ENCODE data around the gene MIPOL1. TPM values are rescaled to one million over a fixed set of nuclear protein-coding genes. Genes with fewer than 3 reads are reported as not detected.
"Not testable (repeated sequence)": the region's sequence is repeated elsewhere in the genome, so short reads cannot be mapped to it uniquely, and the experiment has no call there.

MIPOL1 gene
- total and polyA plus RNA-seq, 12 donors = 1.1 to 9.2 (median 5.4) TPM

DNA sequence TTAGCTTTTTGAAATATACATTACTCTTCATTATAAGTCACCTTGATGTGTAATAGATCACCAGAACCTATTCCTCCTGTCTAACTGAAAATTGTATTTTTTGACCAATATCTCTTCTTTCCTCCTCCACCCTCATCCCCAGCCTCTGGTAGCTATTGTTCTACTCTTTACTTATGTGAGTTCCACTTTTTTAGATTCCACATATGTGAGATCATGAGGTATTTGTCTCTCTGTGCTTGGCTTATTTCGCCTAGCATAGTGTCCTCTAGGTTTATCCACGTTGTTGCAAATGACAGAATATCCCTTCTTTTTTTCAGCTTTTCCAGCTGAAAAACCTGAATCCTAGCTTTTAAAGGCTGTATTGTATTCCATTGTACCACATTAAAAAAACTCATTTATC lies 82.1 kb downstream of the MIPOL1 start:
- Histone ChIP-seq H3K4me1 (no peaks in the 10 kb centered on the region), H3K27ac (no peak overlapping the region), H3K9me3 (no peaks in the 10 kb centered on the region), H3K36me3 (peaks cover 0 to 3% (median 0%) of the 10 kb centered on the region in 9 donors), H3K4me3 (no peak overlapping the region), H3K27me3 (no peaks in the 10 kb centered on the region)
- TF ChIP-seq, protein P1, sequence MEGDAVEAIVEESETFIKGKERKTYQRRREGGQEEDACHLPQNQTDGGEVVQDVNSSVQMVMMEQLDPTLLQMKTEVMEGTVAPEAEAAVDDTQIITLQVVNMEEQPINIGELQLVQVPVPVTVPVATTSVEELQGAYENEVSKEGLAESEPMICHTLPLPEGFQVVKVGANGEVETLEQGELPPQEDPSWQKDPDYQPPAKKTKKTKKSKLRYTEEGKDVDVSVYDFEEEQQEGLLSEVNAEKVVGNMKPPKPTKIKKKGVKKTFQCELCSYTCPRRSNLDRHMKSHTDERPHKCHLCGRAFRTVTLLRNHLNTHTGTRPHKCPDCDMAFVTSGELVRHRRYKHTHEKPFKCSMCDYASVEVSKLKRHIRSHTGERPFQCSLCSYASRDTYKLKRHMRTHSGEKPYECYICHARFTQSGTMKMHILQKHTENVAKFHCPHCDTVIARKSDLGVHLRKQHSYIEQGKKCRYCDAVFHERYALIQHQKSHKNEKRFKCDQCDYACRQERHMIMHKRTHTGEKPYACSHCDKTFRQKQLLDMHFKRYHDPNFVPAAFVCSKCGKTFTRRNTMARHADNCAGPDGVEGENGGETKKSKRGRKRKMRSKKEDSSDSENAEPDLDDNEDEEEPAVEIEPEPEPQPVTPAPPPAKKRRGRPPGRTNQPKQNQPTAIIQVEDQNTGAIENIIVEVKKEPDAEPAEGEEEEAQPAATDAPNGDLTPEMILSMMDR (IDR thresholded peaks at IDR 0.05) = no peak
- no peak for DNase-seq
- 95% methylated on average over 2 of the region's 2 CpGs for WGBS, 2 donors
- intact Hi-C loops (cut with DNase I) = loop anchor here in 1 of 10 donors (10.0 kb wide), 1 partner anchor 245 kb away; no protein-coding TSS in a partner anchor
- no peak for ATAC-seq

DNA sequence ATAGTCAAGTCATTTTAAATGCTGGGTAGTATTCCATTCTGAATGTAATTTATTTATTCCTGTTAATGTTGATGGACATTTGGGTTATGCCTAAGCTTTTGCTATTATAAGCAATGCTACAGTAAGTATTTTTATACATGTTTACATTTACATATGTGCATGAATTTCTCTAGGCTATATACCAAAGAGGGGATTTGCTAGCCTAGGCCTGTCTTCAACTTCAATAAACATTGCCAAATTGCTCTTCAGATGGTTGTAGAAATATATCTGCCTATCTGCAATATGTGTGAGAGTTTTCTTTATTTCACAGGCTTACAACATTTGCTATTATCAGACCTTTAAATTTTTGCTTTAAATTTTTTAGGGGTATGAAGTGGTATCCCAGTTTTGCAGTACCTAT lies 87.0 kb downstream of the MIPOL1 start:
- H3K9me3 ChIP-seq = no peaks in the 10 kb centered on the region
- H3K4me1 ChIP-seq = no peaks in the 10 kb centered on the region
- TF ChIP-seq, protein P1 (IDR thresholded peaks at IDR 0.05) = no peak
- ATAC-seq (no peak), DNase-seq (no peak)
- H3K27ac ChIP-seq = no peak overlapping the region
- no peak overlapping the region for H3K4me3 ChIP-seq
- intact Hi-C loops (cut with DNase I) = loop anchor here in 1 of 10 donors (10.0 kb wide), 1 partner anchor 240 kb away; no protein-coding TSS in a partner anchor
- H3K27me3 ChIP-seq = no peaks in the 10 kb centered on the region
- peaks cover 0 to 24% (median 3%) of the 10 kb centered on the region in 9 donors for H3K36me3 ChIP-seq

DNA sequence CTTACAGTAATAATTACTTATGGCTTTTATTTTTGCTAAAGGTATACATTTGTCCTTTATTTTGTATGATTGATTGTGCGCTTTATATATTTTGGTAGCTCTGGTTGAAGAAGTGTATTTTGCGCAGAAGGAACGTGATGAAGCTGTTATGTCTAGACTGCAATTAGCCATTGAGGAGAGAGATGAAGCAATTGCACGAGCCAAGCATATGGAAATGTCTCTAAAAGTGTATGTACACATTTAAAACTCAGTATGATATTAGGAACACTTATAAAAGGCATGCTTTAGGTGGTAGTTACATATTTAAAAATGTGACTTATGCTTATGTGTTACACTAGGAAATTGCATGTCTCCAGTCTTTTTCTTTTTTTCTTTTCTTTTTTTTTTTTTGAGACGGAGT lies 87.5 kb downstream of the MIPOL1 start:
- ATAC-seq = no peak
- H3K36me3 ChIP-seq = peaks cover 0 to 29% (median 3%) of the 10 kb centered on the region in 9 donors
- no peaks in the 10 kb centered on the region for H3K9me3 ChIP-seq
- WGBS, 2 donors = 92% methylated on average over 5 of the region's 5 CpGs
- intact Hi-C loops (cut with DNase I) = loop anchor here in 1 of 10 donors (10.0 kb wide), 1 partner anchor 240 kb away; no protein-coding TSS in a partner anchor
- H3K4me3 ChIP-seq = no peak overlapping the region
- TF ChIP-seq, protein P1 (IDR thresholded peaks at IDR 0.05) = no peak
- DNase-seq = no peak
- H3K4me1 ChIP-seq = no peaks in the 10 kb centered on the region
- no peak overlapping the region for H3K27ac ChIP-seq
- no peaks in the 10 kb centered on the region for H3K27me3 ChIP-seq

DNA sequence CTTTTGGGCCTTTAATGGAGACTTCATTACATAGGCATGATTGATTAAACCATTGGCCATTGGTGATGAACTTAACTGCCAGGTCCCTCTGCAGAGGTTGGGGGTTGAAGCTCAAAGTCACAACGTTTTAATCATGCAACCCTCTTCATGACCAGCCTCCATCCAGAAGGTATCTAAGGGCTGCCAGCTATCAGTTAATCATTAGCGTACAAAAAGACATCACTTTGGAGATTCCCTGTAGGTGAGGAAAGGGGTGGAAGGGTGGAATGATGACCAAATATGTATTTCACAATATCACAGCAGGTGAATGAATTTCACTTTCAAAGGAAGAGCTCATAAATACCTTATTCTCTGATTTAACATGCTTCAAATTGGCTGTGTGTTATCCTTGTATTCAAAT lies 92.0 kb downstream of the MIPOL1 start:
- TF ChIP-seq, protein P1 (IDR thresholded peaks at IDR 0.05) = no peak
- 33 to 55% methylated on average over 2 of the region's 2 CpGs for WGBS, 2 donors
- Histone ChIP-seq H3K27me3 (no peaks in the 10 kb centered on the region), H3K27ac (no peak overlapping the region), H3K4me1 (no peaks in the 10 kb centered on the region), H3K36me3 (peaks cover 0 to 42% (median 0%) of the 10 kb centered on the region in 9 donors), H3K9me3 (peaks cover 0 to 15% (median 0%) of the 10 kb centered on the region in 11 donors), H3K4me3 (no peak overlapping the region)
- ATAC-seq (no peak), DNase-seq (no peak)
- intact Hi-C loops (cut with DNase I) = loop anchor here in 1 of 10 donors (10.0 kb wide), 1 partner anchor 235 kb away; no protein-coding TSS in a partner anchor

DNA sequence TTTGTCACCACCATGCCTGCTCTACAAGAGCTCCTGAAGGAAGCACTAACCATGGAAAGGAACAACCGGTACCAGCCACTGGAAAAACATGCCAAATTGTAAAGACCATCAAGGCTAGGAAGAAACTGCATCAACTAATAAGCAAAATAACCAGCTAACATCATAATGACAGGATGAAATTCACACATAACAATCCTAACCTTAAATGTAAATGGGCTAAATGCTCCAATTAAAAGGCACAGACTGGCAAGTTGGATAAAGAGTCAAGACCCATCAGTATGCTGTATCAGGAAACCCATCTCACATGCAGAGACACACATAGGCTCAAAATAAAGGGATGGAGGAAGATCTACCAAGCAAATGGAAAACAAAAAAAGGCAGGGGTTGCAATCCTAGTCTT lies 97.5 kb downstream of the MIPOL1 start:
- intact Hi-C loops (cut with DNase I); H3K4me3 ChIP-seq; H3K27me3 ChIP-seq; H3K4me1 ChIP-seq; DNase-seq; ATAC-seq; H3K27ac ChIP-seq: not testable (repeated sequence)
- Histone ChIP-seq H3K9me3 (peaks cover 0 to 36% (median 0%) of the 10 kb centered on the region in 11 donors), H3K36me3 (peaks cover 0 to 17% (median 0%) of the 10 kb centered on the region in 9 donors)
- WGBS, 2 donors = 90 to 96% methylated on average over 1 of the region's 1 CpG
